ENCODE data around the gene R3HDM1.

Gene R3HDM1

GRCh38 chr2:135563793-135564192 is 32.5 kb downstream of the R3HDM1 start:
- no peak for TF ChIP-seq ZFX (IDR thresholded peaks at IDR 0.05; ENCODE audit: borderline replicate concordance)
- TF ChIP-seq, protein P1, sequence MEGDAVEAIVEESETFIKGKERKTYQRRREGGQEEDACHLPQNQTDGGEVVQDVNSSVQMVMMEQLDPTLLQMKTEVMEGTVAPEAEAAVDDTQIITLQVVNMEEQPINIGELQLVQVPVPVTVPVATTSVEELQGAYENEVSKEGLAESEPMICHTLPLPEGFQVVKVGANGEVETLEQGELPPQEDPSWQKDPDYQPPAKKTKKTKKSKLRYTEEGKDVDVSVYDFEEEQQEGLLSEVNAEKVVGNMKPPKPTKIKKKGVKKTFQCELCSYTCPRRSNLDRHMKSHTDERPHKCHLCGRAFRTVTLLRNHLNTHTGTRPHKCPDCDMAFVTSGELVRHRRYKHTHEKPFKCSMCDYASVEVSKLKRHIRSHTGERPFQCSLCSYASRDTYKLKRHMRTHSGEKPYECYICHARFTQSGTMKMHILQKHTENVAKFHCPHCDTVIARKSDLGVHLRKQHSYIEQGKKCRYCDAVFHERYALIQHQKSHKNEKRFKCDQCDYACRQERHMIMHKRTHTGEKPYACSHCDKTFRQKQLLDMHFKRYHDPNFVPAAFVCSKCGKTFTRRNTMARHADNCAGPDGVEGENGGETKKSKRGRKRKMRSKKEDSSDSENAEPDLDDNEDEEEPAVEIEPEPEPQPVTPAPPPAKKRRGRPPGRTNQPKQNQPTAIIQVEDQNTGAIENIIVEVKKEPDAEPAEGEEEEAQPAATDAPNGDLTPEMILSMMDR (IDR thresholded peaks at IDR 0.05): no peak
- H3K27ac ChIP-seq: no peak overlapping the region

- no peak for TF ChIP-seq ZFX (IDR thresholded peaks at IDR 0.05; ENCODE audit: borderline replicate concordance)
- TF ChIP-seq, protein P1 (IDR thresholded peaks at IDR 0.05): no peak
Measured at GRCh38 chr2:135570884-135571283, 39.6 kb downstream of the R3HDM1 start.

GRCh38 chr2:135573620-135574019 is 42.3 kb downstream of the R3HDM1 start:
- no peak overlapping the region for H3K27ac ChIP-seq
- TF ChIP-seq ZFX (IDR thresholded peaks at IDR 0.05; ENCODE audit: borderline replicate concordance): no peak
- TF ChIP-seq, protein P1 (IDR thresholded peaks at IDR 0.05): no peak

More at GRCh38 chr2:135570884-135571283, 39.6 kb downstream of the R3HDM1 start:
- no peak overlapping the region for H3K27ac ChIP-seq

GRCh38 chr2:135581282-135581681 is 50.0 kb downstream of the R3HDM1 start:
- TF ChIP-seq ZFX (IDR thresholded peaks at IDR 0.05; ENCODE audit: borderline replicate concordance): no peak
- TF ChIP-seq, protein P1 (IDR thresholded peaks at IDR 0.05): no peak
- H3K27ac ChIP-seq: no peak overlapping the region

DNA sequence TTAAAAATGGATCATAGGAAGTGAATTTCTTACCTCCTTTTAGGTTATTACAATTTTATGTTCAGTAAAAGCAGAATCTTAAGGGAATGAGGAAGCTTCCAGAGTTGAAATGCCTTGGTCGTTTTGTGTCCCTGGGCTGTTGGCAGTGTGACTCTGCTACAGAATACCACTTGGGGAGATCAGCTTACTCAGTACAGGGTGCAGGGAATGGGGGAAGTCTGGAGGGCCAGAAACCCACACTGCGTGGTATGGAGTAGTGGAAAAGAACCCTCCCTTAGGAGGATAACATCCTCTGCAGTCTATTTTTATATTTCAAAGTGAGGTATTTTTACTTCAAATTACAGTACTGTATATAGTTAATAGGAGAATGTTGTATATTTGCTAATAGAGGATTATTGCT is 51.1 kb downstream of the R3HDM1 start:
- no peak for TF ChIP-seq ZFX (IDR thresholded peaks at IDR 0.05; ENCODE audit: borderline replicate concordance)
- TF ChIP-seq, protein P1 (IDR thresholded peaks at IDR 0.05): no peak

DNA sequence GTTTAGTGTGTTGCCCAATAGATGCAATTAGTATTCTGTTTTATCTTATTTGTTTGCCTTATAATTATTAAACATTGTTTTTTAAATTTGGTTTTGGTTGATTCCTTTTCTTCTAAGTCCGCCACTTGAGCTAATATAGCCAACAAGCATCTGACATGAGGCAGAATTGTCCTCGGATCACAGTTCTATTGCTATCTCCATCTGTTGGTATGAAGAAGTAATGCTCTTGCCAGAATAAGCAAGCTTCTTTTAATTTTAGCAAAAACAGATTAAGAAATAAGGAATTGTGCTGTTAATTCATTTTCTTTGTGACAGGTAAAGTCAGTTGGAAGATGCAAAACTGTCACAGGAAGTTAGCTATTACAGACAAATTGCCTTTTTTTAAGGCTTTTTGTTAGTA is 54.3 kb downstream of the R3HDM1 start:
- TF ChIP-seq, protein P1 (IDR thresholded peaks at IDR 0.05): no peak
- no peak for TF ChIP-seq ZFX (IDR thresholded peaks at IDR 0.05; ENCODE audit: borderline replicate concordance)
- no peak overlapping the region for H3K27ac ChIP-seq

More for the DNA sequence above, 51.1 kb downstream of the R3HDM1 start:
- no peak overlapping the region for H3K27ac ChIP-seq

DNA sequence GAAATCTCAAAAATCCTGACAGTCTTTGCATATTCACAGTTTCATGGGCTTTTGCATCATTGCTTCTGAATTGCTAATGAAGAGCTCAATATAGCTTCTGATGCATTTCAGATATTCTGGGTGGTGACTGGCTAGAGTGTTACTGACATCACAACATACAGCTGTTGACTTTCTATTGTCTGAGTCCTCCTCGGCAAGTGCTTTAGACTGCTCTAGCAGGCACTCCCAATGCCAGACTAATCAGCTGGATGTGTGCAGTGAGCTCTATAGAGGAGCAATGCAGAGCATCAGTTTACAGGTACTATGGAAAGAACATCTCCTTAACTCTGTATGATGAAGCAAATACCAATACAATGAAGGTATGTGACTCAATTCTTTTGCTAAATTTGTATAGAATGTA is 54.9 kb downstream of the R3HDM1 start:
- TF ChIP-seq, protein P1 (IDR thresholded peaks at IDR 0.05): no peak
- no peak for TF ChIP-seq ZFX (IDR thresholded peaks at IDR 0.05; ENCODE audit: borderline replicate concordance)
- H3K27ac ChIP-seq: no peak overlapping the region
